HG03045 (cell line): ENCODE data around the gene RABGAP1L.
"Not testable (repeated sequence)": the region's sequence is repeated elsewhere in the genome, so short reads cannot be mapped to it uniquely, and the experiment has no call there.

Source experiments
- ATAC-seq: cut with Tn5 transposase; IDR thresholded peaks from one replicate; pipeline ENCODE4 v1.9.1; 2021; ENCODE audit warnings: mild to moderate bottlenecking, moderate library complexity; ENCODE audit not compliant: unreplicated experiment

RABGAP1L gene

DNA sequence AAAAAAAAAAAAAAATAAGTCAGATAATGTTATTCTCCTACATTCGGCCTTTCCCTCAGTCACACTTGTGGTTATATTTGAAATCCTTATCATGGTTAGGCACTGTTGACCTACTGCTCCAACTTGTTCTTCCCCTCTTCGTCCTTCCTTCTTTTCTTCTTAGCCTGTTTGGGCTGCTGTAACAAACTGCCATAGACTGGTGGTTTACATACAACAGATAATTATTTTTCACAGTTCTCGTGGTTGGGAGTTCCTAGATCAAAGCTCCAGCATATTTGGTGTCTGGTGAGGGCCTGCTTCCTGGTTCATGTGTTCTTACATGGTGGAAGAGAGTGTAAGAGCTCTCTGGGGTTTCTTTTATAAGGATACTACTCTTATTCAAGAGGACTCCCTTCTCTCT is 73.4 kb downstream of the RABGAP1L start:
- no peak for ATAC-seq

DNA sequence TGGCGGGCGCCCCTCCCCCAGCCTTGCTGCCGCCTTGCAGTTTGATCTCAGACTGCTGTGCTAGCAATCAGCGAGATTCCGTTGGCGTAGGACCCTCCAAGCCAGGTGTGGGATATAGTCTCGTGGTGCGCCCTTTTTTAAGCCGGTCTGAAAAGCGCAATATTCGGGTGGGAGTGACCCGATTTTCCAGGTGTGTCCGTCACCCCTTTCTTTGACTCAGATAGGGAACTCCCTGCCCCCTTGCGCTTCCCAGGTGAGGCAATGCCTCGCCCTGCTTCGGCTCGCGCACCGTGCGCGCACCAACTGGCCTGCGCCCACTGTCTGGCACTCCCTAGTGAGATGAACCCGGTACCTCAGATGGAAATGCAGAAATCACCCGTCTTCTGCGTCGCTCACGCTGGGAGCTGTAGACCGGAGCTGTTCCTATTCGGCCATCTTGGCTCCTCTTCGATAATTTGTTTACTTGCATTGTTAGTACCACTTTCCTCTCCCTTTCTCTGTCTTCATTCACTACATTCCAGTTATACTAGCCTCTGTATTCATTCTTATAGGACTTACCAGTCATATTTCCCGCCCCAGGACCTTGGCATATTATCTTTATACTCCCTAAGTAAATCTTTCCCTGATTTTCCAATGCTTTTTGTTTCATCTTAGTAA is 79.7 kb downstream of the RABGAP1L start:
- ATAC-seq: not testable (repeated sequence)

DNA sequence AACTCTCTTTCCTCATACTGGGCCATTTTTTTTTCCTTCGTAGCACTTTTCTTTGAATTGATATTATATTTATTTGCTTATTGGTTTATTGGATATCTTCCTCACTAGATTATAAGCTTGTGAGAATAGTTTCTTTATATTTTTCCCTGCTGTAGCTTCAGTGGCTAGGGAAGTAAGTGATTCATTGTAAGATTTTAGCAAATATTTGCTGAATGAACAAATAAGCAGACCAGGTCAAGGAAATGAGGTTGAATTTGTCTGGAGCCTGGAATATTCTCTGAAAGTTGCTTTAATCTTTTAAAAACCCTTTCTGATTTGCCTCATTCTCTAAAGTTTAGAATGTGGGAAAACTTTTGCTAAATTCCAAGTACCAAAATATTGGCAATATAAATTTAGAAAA is 80.2 kb downstream of the RABGAP1L start:
- ATAC-seq: no peak

DNA sequence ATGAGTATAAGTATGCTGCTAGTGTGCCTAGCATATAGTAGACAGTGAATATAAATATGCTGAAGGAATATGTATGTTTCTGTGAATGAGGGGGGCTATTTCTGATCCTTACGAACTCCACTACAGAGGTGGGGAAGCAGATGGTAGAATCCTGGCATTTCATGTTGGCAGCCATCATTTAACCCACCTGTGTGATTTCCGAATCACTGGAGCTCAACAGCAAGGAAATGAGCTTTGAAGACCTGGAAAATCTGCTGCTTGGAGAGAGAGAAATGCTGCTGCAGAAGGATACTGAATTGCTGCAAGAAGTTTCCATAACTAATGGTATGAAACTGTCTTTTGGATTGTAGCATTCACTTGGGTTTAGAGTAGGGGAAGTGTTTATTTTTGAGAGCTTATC is 83.5 kb downstream of the RABGAP1L start:
- no peak for ATAC-seq

DNA sequence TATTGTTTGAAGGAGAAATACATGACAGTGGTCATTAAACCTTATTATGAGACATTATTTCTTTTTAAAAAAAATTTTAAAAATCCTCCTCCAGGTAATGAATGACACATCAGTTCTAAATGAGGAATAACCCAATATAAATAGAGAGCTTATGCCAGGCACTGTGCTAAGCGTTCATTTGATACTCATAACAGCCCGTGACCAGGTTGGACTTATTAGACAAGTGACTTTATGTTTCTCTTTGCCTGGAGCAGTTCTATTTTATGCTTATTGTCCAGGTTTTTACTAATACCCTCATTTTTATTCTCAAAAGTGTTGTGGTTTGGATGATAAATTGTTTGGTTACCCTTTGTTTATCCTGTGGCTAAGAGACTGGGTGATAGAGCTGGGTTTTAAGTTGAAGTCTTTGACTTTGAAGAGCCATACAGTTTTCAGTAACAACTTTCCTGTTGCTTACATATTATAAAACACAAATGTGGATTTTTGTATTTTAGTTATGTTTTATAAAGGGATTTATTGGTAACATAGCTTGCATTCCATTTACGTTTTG is 84.2 kb downstream of the RABGAP1L start:
- ATAC-seq: no peak

DNA sequence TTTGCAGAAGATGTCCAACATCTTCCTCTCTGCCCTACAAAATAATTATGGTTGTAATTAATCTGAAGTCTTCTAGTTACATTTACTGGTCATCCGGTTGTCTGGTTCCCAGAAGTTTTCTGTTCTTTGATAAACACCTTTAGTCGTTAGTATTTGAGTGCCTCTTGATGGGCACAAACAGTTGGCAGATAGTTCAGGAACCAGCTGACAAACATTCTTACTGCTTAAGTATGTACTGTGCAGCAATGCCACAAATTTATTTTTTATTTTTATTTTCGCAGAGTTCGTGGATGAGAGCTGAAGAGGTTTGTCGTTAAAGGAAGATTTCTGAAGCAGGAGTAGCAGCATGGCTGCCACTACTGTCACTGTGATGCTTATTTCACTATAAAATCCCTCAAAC is 84.7 kb downstream of the RABGAP1L start:
- ATAC-seq: no peak

DNA sequence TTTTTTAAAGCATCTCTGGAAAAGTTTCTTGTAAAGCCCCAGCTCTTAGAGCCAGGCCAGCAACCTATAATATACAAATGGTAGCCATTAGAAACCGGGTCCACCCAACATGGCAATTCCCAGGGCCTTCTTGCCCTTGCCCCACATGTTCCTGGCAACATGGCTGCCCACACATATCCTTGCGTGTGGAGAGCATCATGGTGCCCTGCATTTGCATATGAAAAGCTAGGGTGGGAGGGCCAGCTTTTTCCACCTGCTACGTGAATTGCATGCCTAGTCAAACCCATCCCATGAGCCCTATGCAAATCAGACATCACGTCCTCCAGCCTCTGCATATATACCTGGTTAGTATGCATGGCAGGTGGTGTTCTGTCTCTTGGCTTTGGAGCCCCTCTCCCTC is 88.2 kb downstream of the RABGAP1L start:
- no peak for ATAC-seq

DNA sequence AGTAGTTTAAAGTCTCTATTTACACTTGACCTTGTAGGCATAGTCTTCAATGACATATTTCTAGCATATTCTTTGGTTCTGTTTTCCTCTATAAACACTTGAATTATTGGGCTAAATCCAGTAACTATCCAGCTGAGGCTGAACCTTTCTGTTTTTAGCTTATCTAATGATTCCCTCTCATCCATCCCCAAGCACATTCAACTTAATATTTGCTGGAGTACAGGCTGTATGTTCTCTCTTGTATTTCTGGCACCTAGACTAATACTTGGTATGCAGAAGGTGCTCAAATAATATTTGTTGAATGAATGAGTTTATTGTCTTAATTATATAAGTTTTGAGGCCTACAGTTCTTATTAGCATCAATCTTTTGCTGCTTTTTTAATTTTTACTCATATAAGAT is 88.7 kb downstream of the RABGAP1L start:
- ATAC-seq: no peak

DNA sequence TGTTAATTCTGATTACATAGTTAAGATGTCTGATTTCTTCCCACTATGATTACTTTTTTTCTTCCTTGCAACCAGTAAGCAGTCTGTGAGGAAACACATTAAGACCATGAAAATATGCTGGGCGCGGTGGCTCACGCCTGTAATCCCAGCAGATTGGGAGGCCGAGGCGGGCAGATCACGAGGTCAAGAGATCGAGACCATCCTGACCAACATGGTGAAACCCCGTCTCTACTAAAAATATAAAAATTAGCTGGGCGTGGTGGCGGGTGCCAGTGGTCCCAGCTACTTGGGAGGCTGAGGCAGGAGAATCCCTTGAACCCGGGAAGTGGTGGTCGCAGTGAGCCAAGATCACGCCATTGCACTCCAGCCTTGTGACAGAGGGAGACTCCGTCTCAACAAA is 97.1 kb downstream of the RABGAP1L start:
- ATAC-seq: not testable (repeated sequence)

DNA sequence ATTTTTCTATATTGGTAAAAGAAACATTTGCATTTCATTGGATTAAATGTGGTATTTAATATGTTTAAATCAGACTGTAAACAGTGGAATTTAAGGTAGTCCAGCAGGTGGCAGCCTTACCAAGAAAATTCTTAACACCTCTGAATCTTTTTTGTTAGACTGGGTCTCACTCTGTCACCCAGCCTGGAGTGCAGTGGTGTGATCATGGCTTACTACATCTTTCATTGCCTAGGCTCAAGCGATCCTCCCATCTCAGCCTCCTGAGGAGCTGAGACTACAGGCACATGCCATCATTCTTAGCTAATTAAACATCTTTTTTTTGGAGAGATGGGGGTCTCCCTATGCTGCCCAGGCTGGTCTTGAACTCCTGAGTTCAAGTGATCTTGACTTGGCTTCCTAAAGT is 98.8 kb downstream of the RABGAP1L start:
- ATAC-seq: no peak

DNA sequence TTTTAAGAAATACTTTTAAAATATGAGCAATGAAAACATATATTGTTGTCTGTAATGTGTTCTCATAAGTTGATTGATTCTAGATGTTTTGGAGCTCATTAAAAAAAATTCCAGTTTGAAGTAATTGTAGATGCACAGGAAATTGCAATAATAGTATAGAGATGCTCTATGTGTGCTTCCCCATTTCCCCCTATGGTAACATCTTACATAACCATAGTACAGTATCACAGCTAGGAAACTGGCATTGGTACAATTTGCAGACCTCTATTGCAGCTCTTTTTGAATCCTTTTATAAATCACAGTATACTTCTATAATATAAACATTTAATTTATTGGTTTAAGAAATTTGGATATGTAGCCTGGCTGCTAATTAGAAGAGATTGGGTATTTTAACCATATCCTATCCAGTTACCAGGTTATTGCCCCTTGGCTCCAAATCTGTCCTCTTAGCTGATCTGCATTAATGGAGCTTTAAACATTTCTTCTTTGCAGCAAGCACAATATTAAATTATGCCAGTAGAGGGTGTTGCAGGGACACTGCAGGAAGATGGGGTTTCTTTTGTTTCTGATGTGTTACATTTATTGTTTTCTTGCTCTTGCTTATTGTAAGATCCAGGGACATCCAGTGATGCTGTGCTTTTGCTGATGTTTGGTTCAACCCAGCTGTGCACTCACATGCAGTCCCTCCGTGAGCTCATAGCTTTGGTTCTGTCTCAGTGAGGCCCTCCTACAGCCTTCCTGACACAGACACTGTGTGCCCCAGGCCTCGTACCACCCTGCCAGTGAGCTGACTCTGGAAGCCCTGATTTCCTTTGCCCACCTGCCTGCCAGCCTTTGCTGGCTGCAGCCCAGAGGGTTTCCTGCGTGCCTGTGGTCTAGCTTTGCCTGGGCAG is 103.3 kb downstream of the RABGAP1L start:
- ATAC-seq: no peak

DNA sequence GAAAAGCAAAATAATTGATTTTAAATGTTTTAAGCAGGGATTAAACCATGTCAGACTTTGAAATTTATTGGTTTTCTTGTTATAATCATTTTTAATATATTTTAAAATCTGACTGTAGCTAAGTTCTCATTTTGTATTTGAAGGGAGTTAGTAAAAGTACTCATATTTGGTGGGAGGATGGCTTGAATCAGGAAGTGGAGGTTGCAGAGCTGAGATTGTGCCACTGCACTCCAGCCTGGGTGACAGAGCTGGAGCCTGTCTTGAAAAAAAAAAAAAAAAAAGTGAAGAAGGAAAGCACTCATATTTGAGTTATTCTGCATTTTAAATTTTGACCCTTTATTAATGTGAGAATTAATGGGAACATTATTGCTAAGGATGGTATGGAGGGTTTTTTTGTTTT is 106.0 kb downstream of the RABGAP1L start:
- no peak for ATAC-seq

DNA sequence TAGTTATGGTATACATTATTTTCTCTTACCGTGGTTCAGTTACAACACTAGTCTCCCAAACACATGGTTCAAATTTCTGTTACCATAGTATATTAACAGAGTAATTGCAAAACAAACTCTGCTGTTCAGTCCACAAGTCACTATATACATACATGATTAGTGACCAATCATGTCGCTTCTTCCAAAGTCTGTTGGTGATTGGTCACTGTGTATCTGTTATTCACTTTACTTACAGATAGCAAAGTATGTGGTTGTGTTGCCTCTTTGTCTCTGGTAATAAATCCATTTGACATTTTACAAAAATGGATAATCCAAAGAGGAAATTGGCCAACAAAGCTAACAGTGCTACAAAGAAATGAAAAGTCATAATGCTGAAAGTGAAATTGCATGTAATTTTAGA is 107.2 kb downstream of the RABGAP1L start:
- no peak for ATAC-seq

DNA sequence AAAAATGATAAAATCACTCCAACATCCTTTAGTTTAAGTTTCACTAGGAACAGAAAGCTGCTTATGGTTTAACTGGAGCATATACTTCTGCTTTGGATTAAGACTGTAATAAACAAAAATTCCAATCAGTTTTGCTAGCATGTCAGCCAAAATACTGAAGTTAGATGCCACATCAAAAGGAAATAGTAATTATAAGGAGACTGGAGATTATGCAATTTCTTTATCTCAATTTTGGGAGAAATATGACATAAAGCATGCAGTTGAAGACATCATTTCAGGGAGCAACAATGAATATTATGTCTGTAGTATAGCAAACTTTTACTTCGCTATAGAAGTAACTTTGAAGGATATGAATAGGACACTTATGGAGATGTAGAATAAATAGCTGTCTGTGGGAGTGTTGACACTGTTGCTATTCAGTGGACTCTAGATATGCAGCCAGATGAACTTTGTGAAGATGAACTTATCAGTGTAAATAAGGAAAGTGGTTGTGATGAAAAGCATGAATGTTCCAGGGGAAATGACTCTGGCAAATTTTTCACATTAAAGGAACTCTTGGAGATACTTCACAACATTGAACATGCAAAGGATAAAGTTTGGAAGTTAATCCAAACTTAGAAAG is 107.8 kb downstream of the RABGAP1L start:
- ATAC-seq: no peak

DNA sequence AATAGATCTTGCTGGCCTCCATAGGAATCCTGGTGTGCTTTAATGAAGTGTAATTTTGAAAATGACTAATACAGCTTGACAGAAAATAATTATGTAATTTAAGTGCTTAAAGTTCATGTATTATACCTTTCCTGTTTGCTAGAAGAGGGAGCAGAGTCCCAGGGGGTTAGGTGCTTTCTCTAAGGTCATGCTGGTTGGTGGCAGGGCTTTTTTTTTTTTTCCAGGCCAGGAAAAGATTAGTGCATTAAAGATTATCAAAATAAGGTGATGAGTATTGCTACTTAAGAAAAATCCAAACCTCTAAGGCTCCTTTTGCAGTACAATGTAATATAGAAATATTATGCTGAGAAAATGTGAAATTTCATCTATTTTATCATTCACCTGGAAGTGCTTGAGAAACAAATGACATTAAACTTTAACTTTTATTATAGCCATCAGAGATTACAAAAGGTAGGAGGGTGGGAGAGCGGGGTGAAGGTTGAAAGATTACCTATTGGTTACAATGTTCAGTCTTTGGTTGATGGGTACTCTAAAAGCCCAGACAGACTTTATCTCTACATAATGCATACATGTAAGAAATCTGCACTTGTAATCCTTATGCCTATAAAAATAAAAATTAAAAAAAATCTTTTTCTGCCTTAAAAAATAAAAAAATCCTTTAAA is 110.8 kb downstream of the RABGAP1L start:
- no peak for ATAC-seq

DNA sequence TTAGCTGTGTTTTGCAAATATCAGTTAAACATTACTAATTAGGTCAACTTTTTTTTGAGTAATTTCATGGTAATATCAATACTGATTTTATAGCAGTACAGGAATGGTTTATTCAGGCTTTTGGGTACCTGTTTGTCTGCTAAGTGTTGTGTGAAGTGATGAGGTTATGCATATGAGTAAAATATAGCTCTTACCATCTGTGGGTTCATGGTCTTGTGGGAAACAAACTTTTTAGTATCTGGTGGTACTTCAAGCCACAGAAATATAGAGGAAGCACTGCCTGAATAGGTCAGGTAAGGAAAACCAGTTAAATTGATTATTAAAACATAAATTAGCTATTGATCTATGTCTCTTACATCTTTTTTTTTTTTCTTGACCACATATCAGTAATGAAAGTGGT is 113.9 kb downstream of the RABGAP1L start:
- ATAC-seq: no peak

DNA sequence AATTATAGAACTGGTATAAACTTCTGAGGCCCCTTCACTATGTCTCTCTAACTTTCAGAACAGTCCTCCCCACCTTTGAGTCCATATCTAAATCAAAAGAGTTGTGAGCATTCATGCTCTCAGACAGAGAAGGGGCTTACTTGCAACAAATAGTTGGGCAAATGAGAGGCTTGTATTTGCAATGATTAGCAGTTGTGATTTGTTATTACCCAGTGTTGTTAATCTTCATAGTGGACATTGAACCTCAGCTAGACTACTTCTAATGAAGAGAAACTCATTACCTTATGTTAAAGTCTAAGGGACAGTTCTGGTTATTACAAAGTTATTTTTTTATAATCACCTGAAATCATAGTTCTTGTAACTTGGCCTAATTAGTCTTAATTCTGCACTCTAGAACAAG is 114.5 kb downstream of the RABGAP1L start:
- ATAC-seq: no peak

DNA sequence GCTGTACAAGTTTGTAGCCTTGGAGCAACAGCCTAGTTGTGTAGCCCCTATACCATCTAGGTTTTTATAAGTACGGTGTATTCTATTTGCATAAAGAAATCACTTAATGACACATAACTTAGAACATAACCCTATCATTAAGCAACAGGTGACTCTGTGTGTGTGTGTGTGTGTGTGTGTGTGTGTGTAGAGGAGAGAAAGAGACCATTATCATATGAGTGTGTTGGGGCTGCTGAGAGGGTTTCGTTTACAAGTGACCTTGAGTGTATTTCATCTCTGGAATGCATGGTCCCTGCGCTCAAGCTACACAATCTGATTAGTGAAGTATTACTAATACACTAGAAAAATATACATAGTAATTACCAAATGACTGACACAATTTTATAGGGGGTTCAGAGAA is 115.1 kb downstream of the RABGAP1L start:
- no peak for ATAC-seq

DNA sequence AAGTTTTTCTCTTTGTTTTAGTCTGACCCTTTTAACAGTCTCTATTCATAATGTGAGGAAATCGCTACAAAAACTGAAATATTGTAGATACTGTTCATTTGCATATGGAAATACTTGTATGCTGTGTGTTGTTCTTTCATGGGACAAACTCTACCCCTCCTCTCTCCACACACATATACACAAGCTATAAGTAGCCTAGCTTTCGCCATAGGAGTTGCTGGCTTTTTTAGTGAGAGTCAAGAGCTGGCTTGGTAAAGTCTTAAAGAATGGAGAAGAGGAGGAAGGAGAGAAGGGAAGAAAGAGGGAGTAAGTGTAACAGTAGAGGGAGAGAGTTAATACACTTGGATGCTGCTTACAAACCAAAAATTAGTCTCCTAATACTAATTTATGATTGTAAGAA is 115.6 kb downstream of the RABGAP1L start:
- no peak for ATAC-seq

DNA sequence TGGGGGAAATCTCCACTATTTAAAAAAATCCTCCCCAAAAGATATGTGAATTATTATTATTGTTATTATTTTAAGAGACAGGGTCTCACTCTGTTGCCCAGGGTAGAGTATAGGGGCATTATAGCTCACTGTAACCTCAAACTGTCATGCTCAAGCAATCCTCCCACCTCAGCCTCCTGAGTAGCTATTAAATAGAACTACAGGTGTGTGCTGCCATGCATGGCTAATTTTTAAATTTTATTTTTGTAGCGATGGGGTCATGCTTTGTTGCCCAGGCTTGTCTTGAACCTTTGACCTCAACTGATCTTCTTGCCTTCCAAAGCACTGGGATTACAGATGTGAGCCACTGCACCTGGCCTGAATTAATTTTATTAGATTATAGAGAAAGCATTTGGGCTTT is 116.8 kb downstream of the RABGAP1L start:
- ATAC-seq: no peak

DNA sequence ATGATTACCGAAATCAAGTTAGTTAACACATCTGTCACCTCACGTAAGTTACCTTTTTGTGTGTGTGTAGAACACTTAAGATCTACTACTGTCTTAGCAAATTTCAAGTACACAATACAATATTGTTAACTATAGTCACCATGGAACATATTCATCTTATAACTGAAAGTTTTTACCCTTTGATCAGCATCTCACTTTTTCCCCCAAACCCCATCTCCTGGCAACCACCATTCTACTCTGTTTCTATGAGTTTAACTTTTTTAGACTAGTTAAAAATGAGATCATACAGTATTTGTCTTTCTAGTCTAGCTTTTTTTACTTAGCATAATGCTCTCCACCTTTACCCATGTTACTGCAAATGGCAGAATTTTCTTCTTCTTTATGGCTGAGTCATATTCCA is 124.7 kb downstream of the RABGAP1L start:
- ATAC-seq: no peak
